Muscle layer of colon (tissue), 2 donors: ENCODE data around the gene CAMK1G.

ENCODE experiments used
- H3K27ac ChIP-seq: one replicate; pipeline ENCODE4 v1.7.0; 2013; ENCODE audit warnings: low read depth, mild to moderate bottlenecking, low read length, moderate library complexity
- H3K27me3 ChIP-seq, 2 donors: one replicate each; pipeline ENCODE4 v1.7.0; 2013; ENCODE audit warnings: low read length in 2 of 2, mild to moderate bottlenecking in 2 of 2; ENCODE audit not compliant: insufficient read depth in 2 of 2, control insufficient read depth in 1 of 2
- H3K36me3 ChIP-seq: one replicate; pipeline ENCODE4 v1.7.0; 2013; ENCODE audit warnings: mild to moderate bottlenecking, low read length; ENCODE audit not compliant: insufficient read depth
- H3K4me1 ChIP-seq: one replicate; pipeline ENCODE4 v1.7.0; 2013; ENCODE audit warnings: mild to moderate bottlenecking, low read length; ENCODE audit not compliant: insufficient read depth
- H3K4me3 ChIP-seq, 2 donors: one replicate each; pipeline ENCODE4 v1.7.0; 2013; ENCODE audit warnings: low read length in 2 of 2, low read depth in 1 of 2, mild to moderate bottlenecking in 1 of 2, moderate library complexity in 1 of 2
- H3K9ac ChIP-seq: one replicate; pipeline ENCODE4 v1.7.0; 2013; ENCODE audit warnings: low read length
- H3K9me3 ChIP-seq: one replicate; pipeline ENCODE4 v1.7.0; 2013; ENCODE audit warnings: mild to moderate bottlenecking, low read length
- donor health status: abdominal sarcoma.
- donor health status: Adenocarcinoma of cecum.

The CAMK1G gene

DNA sequence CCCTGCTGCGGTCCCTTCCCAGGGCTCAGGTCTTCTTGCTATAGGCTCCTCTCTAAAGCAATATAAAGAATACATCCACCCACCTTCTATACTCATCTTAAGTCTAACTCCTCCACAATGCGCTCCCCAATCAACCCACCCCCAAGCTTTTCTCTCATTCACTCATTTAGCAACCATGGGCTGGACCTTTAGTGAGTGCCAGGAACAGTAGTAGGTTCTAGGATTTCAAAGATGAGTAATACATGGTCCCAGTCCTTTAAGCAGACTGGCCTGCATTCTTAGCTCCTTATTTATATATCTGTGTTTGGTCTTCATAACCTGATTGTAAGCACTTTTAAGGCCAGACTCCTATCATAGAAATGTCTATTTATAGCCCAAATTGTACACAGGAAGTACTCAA lies 5.9 kb downstream of the CAMK1G start:
- H3K4me3 ChIP-seq: no peak overlapping the region
- H3K36me3 ChIP-seq: no peaks in the 10 kb centered on the region
- H3K4me1 ChIP-seq: peaks cover 8% of the 10 kb centered on the region
- no peak overlapping the region for H3K27ac ChIP-seq
- no peaks in the 10 kb centered on the region for H3K9me3 ChIP-seq
- H3K27me3 ChIP-seq: peaks cover 3 to 13% of the 10 kb centered on the region in 2 donors
- H3K9ac ChIP-seq: no peak overlapping the region

DNA sequence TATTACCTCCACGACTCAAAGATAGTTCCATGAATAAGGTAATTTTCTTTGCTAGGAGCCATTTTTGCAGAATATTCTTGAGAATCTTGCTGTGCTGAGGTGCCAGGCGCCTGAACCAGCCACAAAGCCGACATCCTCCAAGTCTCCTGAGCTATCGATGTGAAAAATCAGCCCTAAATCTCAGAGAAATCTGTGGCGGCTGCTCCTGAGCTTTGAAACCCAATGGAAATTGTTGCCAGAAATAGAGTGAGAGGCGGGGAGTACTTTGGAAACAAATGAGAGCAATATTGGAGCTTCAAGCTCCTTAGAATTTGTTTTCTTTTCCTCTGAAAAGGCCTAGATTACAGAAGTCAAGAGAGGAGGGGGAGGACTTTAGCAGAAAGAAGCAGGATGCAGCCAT lies 6.3 kb downstream of the CAMK1G start:
- Histone ChIP-seq H3K27ac (no peak overlapping the region), H3K9me3 (no peaks in the 10 kb centered on the region), H3K9ac (no peak overlapping the region), H3K36me3 (no peaks in the 10 kb centered on the region), H3K27me3 (peaks cover 0 to 9% of the 10 kb centered on the region in 2 donors), H3K4me3 (no peak overlapping the region), H3K4me1 (peaks cover 8% of the 10 kb centered on the region)

- Histone ChIP-seq H3K9ac (no peak overlapping the region), H3K27me3 (peaks cover 0 to 4% of the 10 kb centered on the region in 2 donors), H3K9me3 (no peaks in the 10 kb centered on the region), H3K4me1 (peaks cover 7% of the 10 kb centered on the region), H3K27ac (no peak overlapping the region), H3K36me3 (no peaks in the 10 kb centered on the region), H3K4me3 (no peak overlapping the region)
These were observed 6.9 kb downstream of the CAMK1G start for GRCh38 chr1:209590405-209590804.

DNA sequence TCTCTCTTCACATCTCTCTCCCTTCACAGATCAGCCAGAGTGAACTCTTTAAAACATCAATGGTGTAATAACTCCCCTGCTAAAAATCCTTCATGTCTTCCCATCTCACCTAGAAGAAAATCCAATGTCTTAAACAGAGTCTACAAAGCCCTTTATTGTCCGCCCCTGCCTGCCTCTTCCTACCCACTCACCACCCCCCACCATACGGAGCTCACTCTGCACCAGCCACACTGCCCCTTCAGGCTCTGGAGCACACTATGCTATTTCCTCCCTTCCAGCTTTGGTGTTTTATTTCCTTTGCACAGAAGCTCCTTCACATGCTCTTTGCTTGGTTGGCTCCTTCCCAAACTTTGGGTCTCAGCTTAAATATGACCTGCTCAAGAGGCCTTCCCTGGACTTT lies 10.2 kb downstream of the CAMK1G start:
- H3K36me3 ChIP-seq: no peaks in the 10 kb centered on the region
- H3K27me3 ChIP-seq: no peaks in the 10 kb centered on the region
- H3K4me3 ChIP-seq: no peak overlapping the region
- no peak overlapping the region for H3K9ac ChIP-seq
- H3K4me1 ChIP-seq: no peaks in the 10 kb centered on the region
- no peaks in the 10 kb centered on the region for H3K9me3 ChIP-seq
- H3K27ac ChIP-seq: no peak overlapping the region

DNA sequence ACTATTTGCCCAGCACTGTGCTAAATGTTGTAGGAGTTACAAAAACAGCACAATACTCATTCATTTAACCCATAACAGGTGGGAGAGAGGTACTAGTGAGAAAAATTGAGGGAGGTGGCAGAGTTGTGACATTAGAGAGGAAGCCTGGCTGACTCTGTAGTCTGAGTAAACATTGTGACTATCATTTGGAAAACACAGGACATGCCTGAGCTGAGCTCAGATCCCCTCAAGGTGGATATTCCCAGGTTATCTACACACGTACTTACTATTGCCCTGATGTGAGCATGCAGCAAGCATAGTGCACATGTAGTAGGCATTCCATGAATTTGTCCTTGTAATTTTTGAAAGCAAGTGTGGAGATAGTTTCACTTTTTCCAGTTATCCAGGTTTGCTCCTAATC lies 10.9 kb downstream of the CAMK1G start:
- Histone ChIP-seq H3K9ac (no peak overlapping the region), H3K36me3 (no peaks in the 10 kb centered on the region), H3K27me3 (no peaks in the 10 kb centered on the region), H3K27ac (no peak overlapping the region), H3K9me3 (no peaks in the 10 kb centered on the region), H3K4me1 (no peaks in the 10 kb centered on the region), H3K4me3 (no peak overlapping the region)

DNA sequence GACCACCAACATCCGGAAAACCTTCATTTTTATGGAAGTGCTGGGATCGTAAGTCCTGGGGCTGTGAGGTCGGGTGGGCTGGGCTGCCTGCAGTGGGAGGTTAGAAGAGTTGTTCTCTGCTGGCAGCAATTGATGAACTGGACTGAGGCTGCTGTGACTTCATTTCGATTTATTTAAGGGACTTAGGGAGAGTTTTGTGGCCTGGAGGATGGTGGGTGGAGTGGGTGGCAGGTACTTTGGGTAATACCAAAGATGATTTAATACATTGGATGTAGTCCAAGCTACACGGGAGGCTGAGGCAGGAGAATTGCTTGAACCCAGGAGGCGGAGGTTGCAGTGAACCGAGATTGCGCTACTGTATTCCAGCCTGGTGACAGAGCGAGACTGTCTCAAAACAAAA lies 11.5 kb downstream of the CAMK1G start:
- Histone ChIP-seq H3K27ac (no peak overlapping the region), H3K4me1 (no peaks in the 10 kb centered on the region), H3K27me3 (no peaks in the 10 kb centered on the region), H3K9me3 (no peaks in the 10 kb centered on the region), H3K4me3 (no peak overlapping the region), H3K9ac (no peak overlapping the region), H3K36me3 (no peaks in the 10 kb centered on the region)

DNA sequence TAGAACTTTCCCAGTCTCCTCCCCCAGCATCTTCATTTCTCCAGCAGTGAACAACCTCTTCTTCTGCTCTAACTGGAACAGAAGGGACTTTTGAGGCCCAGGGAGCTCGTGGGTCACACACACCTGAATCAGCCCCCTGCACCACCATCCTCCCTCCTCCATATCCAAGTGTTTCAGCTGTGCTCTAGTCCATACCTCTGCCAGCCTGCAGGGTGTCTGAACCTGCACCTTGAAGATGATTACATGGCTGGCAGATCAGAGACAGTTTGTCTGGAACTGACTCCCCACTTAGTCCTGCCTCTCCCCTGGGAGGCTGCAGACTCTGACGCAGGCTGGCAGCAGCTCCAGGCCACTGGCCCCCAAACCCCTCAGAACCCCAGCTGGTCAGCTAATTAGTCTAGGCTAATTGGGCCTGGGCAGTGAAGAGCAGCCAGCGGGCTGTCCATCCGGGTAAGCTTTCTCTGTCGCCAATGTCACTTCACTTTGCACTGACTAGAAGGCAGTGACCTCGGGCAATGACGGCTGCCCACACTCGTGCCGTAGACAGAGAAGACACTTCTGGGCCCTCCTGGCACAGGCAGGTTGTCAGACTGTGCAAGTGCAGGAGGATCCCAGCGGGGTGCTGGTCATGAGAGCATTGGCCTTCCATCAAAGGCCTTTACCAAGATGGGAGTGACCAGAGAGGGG lies 12.2 kb downstream of the CAMK1G start:
- Histone ChIP-seq H3K4me3 (no peak overlapping the region), H3K9me3 (no peaks in the 10 kb centered on the region), H3K27me3 (no peaks in the 10 kb centered on the region), H3K4me1 (no peaks in the 10 kb centered on the region), H3K27ac (no peak overlapping the region), H3K9ac (no peak overlapping the region), H3K36me3 (no peaks in the 10 kb centered on the region)

GRCh38 chr1:209597499-209597898 lies 14.0 kb downstream of the CAMK1G start:
- Histone ChIP-seq H3K4me3 (no peak overlapping the region), H3K4me1 (no peaks in the 10 kb centered on the region), H3K9me3 (no peaks in the 10 kb centered on the region), H3K9ac (no peak overlapping the region), H3K27me3 (no peaks in the 10 kb centered on the region), H3K27ac (no peak overlapping the region), H3K36me3 (no peaks in the 10 kb centered on the region)

GRCh38 chr1:209598227-209598626 lies 14.7 kb downstream of the CAMK1G start:
- no peak overlapping the region for H3K9ac ChIP-seq
- no peak overlapping the region for H3K4me3 ChIP-seq
- no peaks in the 10 kb centered on the region for H3K4me1 ChIP-seq
- H3K27ac ChIP-seq: no peak overlapping the region
- no peaks in the 10 kb centered on the region for H3K36me3 ChIP-seq
- no peaks in the 10 kb centered on the region for H3K27me3 ChIP-seq
- H3K9me3 ChIP-seq: no peaks in the 10 kb centered on the region

GRCh38 chr1:209600541-209600940 lies 17.0 kb downstream of the CAMK1G start:
- Histone ChIP-seq H3K9me3 (no peaks in the 10 kb centered on the region), H3K9ac (no peak overlapping the region), H3K27ac (no peak overlapping the region), H3K4me1 (no peaks in the 10 kb centered on the region), H3K27me3 (no peaks in the 10 kb centered on the region), H3K36me3 (no peaks in the 10 kb centered on the region), H3K4me3 (no peak overlapping the region)

DNA sequence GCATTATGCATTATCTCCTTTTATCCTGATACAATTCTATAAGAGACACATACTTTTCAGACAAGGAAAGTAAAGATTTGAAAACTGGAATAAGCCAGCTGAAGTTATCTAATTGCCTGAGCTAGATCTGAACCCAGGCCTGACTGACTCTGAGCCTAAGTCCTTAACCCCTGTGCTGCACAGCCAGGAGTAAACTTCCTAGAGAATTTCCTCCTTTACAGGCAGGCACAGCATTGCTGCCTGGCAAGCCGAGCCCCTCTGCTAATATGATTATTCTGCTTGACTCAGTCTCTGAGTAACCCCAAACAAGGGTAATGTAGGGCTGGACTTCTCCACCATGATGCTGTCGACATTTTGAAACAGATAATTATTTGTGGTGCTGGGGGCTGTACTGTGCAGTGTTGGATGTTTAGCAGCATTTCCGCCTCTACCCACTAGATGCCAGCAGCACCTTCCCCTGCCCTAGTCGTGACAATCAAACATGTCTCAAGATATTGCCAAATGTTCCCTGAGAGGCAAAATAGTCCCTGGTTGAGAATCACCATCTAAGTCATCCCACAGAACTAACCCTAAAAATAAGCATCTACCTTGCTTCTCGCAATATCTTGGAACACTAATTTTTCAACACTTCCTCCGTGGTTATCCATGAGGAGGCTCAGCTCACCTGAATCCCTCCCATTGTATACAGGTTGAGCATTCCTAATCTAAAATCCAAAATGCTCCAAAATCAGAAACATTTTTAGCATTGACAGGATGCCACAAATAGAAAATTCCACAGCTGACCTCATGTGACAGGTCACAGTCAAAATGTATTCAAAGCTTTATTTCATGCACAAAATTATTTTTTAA lies 18.5 kb downstream of the CAMK1G start:
- Histone ChIP-seq H3K9me3 (no peaks in the 10 kb centered on the region), H3K9ac (no peak overlapping the region), H3K27me3 (no peaks in the 10 kb centered on the region), H3K27ac (no peak overlapping the region), H3K4me1 (no peaks in the 10 kb centered on the region), H3K36me3 (no peaks in the 10 kb centered on the region), H3K4me3 (no peak overlapping the region)

- Histone ChIP-seq H3K27ac (no peak overlapping the region), H3K4me3 (no peak overlapping the region), H3K4me1 (no peaks in the 10 kb centered on the region), H3K9ac (no peak overlapping the region), H3K9me3 (no peaks in the 10 kb centered on the region), H3K27me3 (no peaks in the 10 kb centered on the region), H3K36me3 (no peaks in the 10 kb centered on the region)
These were observed 20.4 kb downstream of the CAMK1G start for GRCh38 chr1:209603877-209604276.
